NCI-H446 (cell line): ENCODE results near the gene CENPE.
A peak's percentile ranks its signal among the peaks of the same experiment; 100 is the strongest.

ENCODE experiments used
- DNase-seq, 2 experiments: peaks; one replicate each; lab custom pipeline; 2025; lab: John Stamatoyannopoulos, UW

The CENPE gene

GRCh38 chr4:103136671-103137445, 61.3 kb downstream of the CENPE start:
- no peak for DNase-seq

GRCh38 chr4:103129174-103129573, 69.0 kb downstream of the CENPE start:
- no peak for DNase-seq

- DNase-seq: no peak
Measured at GRCh38 chr4:103126126-103126525, 72.0 kb downstream of the CENPE start.

GRCh38 chr4:103123114-103123513, 75.0 kb downstream of the CENPE start:
- DNase-seq: no peak

GRCh38 chr4:103118166-103118565, 80.0 kb downstream of the CENPE start:
- DNase-seq: no peak

- DNase-seq: no peak
Measured at GRCh38 chr4:103111598-103111997, 86.5 kb downstream of the CENPE start.

- DNase-seq: no peak
Measured at GRCh38 chr4:103108542-103108941, 89.6 kb downstream of the CENPE start.

GRCh38 chr4:103105558-103106356, 92.4 kb downstream of the CENPE start:
- no peak for DNase-seq

- no peak for DNase-seq
Measured at GRCh38 chr4:103104886-103105285, 93.3 kb downstream of the CENPE start.

- DNase-seq: no peak
Measured at GRCh38 chr4:103100691-103101090, 97.5 kb downstream of the CENPE start.

- peak; percentile 19 to 88 for DNase-seq
Measured at GRCh38 chr4:103099691-103100392, 98.3 kb downstream of the CENPE start, which contains the start of gene BDH2. Gene BDH2, minus strand, starts transcription at chr4:103099834. Its CDS starts 3,580 bp downstream, at chr4:103096254.

GRCh38 chr4:103098756-103099440, 99.2 kb downstream of the CENPE start:
- DNase-seq: no peak

GRCh38 chr4:103098341-103098740, 99.8 kb downstream of the CENPE start:
- DNase-seq: no peak

- no peak for DNase-seq
Measured at GRCh38 chr4:103097112-103097511, 101.0 kb downstream of the CENPE start.

GRCh38 chr4:103095080-103095479, 103.1 kb downstream of the CENPE start:
- no peak for DNase-seq

GRCh38 chr4:103092245-103092644, 105.9 kb downstream of the CENPE start:
- no peak for DNase-seq

GRCh38 chr4:103091601-103092223, 106.4 kb downstream of the CENPE start:
- DNase-seq: peak; percentile 13 to 64

- no peak for DNase-seq
Measured at GRCh38 chr4:103089481-103089880, 108.7 kb downstream of the CENPE start.

- no peak for DNase-seq
Measured at GRCh38 chr4:103086551-103086950, 111.6 kb downstream of the CENPE start.

- no peak for DNase-seq
Measured at GRCh38 chr4:103085555-103086196, 112.5 kb downstream of the CENPE start.

- DNase-seq: no peak
Measured at GRCh38 chr4:103079621-103080020, 118.5 kb downstream of the CENPE start.
